Measurements from ENCODE around the gene NEAT1. TPM values are rescaled to one million over a fixed set of nuclear protein-coding genes. Genes with fewer than 3 reads are reported as not detected.

The NEAT1 gene
- total and polyA plus RNA-seq, 9 of the 15 experiments (the other 6 are each of a cell fraction or from before 2014, with no cell fraction given) = 20.1 to 389 (median 62.8) TPM

- TF ChIP-seq AFF1 (IDR thresholded peaks at IDR 0.05; ENCODE audit: low read depth in 1 of 2, partially characterized antibody in 2 of 2) (no peak), STAT6 (CRISPR knock-in tag; IDR thresholded peaks at IDR 0.05) (no peak), ZNF318 (IDR thresholded peaks at IDR 0.05; ENCODE audit: borderline replicate concordance in 1 of 2, low read depth in 1 of 2) (no peak), CHD4 (IDR thresholded peaks at IDR 0.05; ENCODE audit: insufficient read depth, insufficient replicate concordance, low read depth, low read length, poor library complexity, severe bottlenecking) (no peak)
- TF ChIP-seq, protein P1, sequence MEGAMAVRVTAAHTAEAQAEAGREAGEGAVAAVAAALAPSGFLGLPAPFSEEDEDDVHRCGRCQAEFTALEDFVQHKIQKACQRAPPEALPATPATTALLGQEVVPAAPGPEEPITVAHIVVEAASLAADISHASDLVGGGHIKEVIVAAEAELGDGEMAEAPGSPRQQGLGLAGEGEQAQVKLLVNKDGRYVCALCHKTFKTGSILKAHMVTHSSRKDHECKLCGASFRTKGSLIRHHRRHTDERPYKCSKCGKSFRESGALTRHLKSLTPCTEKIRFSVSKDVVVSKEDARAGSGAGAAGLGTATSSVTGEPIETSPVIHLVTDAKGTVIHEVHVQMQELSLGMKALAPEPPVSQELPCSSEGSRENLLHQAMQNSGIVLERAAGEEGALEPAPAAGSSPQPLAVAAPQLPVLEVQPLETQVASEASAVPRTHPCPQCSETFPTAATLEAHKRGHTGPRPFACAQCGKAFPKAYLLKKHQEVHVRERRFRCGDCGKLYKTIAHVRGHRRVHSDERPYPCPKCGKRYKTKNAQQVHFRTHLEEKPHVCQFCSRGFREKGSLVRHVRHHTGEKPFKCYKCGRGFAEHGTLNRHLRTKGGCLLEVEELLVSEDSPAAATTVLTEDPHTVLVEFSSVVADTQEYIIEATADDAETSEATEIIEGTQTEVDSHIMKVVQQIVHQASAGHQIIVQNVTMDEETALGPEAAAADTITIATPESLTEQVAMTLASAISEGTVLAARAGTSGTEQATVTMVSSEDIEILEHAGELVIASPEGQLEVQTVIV (CRISPR knock-in tag; IDR thresholded peaks at IDR 0.05; ENCODE audit: borderline replicate concordance) = no peak
- TF ChIP-seq, protein P2, sequence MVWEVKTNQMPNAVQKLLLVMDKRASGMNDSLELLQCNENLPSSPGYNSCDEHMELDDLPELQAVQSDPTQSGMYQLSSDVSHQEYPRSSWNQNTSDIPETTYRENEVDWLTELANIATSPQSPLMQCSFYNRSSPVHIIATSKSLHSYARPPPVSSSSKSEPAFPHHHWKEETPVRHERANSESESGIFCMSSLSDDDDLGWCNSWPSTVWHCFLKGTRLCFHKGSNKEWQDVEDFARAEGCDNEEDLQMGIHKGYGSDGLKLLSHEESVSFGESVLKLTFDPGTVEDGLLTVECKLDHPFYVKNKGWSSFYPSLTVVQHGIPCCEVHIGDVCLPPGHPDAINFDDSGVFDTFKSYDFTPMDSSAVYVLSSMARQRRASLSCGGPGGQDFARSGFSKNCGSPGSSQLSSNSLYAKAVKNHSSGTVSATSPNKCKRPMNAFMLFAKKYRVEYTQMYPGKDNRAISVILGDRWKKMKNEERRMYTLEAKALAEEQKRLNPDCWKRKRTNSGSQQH (CRISPR knock-in tag; IDR thresholded peaks at IDR 0.05) = no peak
Observed at GRCh38 chr11:65418431-65418680, 4.2 kb upstream of the NEAT1 start (continued).

Measured in K562 (cell line).